ENCODE measurements around the gene GTPBP3.

DNA sequence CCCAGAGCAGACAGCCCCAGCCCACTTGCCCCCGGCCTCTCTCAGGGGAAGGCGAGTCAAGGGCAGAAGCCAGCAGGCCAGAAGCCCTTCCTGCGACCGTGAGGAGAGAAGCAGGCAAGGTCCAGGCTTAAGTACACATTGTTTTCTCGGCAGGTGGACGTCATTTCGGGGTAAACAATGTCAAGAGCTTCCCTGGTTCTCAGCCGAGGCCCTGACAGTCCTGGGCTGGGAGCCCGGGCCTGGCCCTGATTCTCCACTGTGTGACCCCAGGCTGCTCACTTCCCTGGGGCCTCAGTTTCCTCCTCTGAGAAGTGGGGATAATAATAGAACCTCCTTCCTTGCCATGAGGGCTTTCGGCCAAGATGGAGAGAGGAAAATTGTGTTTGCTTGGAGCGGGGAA lies 20.4 kb downstream of the GTPBP3 start:
- TF ChIP-seq, protein P1, sequence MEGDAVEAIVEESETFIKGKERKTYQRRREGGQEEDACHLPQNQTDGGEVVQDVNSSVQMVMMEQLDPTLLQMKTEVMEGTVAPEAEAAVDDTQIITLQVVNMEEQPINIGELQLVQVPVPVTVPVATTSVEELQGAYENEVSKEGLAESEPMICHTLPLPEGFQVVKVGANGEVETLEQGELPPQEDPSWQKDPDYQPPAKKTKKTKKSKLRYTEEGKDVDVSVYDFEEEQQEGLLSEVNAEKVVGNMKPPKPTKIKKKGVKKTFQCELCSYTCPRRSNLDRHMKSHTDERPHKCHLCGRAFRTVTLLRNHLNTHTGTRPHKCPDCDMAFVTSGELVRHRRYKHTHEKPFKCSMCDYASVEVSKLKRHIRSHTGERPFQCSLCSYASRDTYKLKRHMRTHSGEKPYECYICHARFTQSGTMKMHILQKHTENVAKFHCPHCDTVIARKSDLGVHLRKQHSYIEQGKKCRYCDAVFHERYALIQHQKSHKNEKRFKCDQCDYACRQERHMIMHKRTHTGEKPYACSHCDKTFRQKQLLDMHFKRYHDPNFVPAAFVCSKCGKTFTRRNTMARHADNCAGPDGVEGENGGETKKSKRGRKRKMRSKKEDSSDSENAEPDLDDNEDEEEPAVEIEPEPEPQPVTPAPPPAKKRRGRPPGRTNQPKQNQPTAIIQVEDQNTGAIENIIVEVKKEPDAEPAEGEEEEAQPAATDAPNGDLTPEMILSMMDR (IDR thresholded peaks at IDR 0.05; ENCODE audit: insufficient read depth, low read length, poor library complexity, severe bottlenecking), result no peak
- no peak for TF ChIP-seq EZH2phosphoT487 (conservative IDR thresholded peaks at IDR 0.05; ENCODE audit: low read length)

All from SU-DHL-6 (cell line).